ENCODE results near the gene MED31. TPM values are rescaled to one million over a fixed set of nuclear protein-coding genes. Genes with fewer than 3 reads are reported as not detected.

The MED31 gene
- total and polyA plus RNA-seq, 2 of the 13 experiments (the other 11 are each of a cell fraction or from before 2014, with no cell fraction given): 19.0 to 20.9 TPM

DNA sequence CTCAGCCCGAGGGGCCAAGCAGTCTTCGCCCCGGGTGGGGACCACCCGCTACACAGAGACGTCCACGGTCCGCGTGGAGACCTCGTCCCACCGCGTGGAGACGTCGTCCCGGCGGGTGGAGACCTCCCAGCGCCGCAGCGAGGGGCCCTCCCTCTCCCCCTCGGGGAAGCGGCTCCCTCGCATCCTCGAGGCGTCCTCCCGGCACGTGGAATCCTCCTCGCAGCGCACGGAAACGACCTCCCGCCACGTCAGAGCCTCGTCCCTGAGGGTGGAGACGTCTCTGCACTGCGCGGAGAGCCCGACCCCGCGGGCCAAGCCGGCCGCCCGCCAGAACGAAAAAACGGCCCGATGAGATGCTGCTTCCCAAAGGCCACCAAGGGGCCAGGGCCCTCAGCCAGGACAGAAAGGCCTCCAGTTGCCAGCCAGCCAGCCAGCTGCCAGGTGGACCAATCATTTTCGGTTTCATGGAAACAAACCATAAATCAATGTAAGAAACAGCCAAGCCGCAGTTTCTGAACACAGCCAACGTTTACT, 581 bp upstream of the MED31 start (continued):
- TF ChIP-seq KMT2A (CRISPR knock-in tag; IDR thresholded peaks at IDR 0.05) (peak; percentile 58; the same call in 1 of the 2 replicates), PAF1 (CRISPR knock-in tag; IDR thresholded peaks at IDR 0.05) (no peak), ZNF33A (CRISPR knock-in tag; IDR thresholded peaks at IDR 0.05; ENCODE audit: borderline replicate concordance) (no peak), NFE2 (CRISPR knock-in tag; IDR thresholded peaks at IDR 0.05) (peak; percentile 57; the same call in 1 of the 2 replicates), MIXL1 (CRISPR knock-in tag; IDR thresholded peaks at IDR 0.05) (no peak), ZNF724P (CRISPR knock-in tag; IDR thresholded peaks at IDR 0.05; ENCODE audit: borderline replicate concordance) (peak; percentile 94), JUND (CRISPR knock-in tag; IDR thresholded peaks at IDR 0.05) (peak; percentile 74), FOXP1 (IDR thresholded peaks at IDR 0.05) (no peak), FOXP1 (CRISPR knock-in tag; IDR thresholded peaks at IDR 0.05) (no peak), NFRKB (IDR thresholded peaks at IDR 0.05) (no peak), ZNF20 (CRISPR knock-in tag; IDR thresholded peaks at IDR 0.05) (peak; percentile 92; the same call in 1 of the 2 replicates), AHR (CRISPR knock-in tag; IDR thresholded peaks at IDR 0.05) (peak; percentile 91; the same call in 1 of the 2 replicates), MED1 (CRISPR knock-in tag; IDR thresholded peaks at IDR 0.05) (no peak), ZNF543 (CRISPR knock-in tag; IDR thresholded peaks at IDR 0.05) (peak; percentile 98), ZC3H13 (CRISPR knock-in tag; IDR thresholded peaks at IDR 0.05) (peak; percentile 96), ETV6 (CRISPR knock-in tag; conservative IDR thresholded peaks at IDR 0.05) (peak; percentile 79; the same call in 1 of the 2 replicates), TFDP1 (CRISPR knock-in tag; IDR thresholded peaks at IDR 0.05; ENCODE audit: borderline replicate concordance) (peak; percentile 97), ZNF329 (CRISPR knock-in tag; IDR thresholded peaks at IDR 0.05; ENCODE audit: low read depth) (0 out of 2 replicates have a peak, but pooled peaks have one; percentile 48), HES4 (CRISPR knock-in tag; IDR thresholded peaks at IDR 0.05; ENCODE audit: borderline replicate concordance) (peak; percentile 99), WIZ (CRISPR knock-in tag; IDR thresholded peaks at IDR 0.05) (peak; percentile 81), ZNF142 (CRISPR knock-in tag; IDR thresholded peaks at IDR 0.05) (peak; percentile 95), MYNN (CRISPR knock-in tag; IDR thresholded peaks at IDR 0.05; ENCODE audit: low read depth) (peak; percentile 91)
- TF ChIP-seq, protein P1, sequence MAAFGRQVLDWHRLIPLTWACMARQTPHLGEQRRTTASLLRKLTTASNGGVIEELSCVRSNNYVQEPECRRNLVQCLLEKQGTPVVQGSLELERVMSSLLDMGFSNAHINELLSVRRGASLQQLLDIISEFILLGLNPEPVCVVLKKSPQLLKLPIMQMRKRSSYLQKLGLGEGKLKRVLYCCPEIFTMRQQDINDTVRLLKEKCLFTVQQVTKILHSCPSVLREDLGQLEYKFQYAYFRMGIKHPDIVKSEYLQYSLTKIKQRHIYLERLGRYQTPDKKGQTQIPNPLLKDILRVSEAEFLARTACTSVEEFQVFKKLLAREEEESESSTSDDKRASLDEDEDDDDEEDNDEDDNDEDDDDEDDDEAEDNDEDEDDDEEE (CRISPR knock-in tag; IDR thresholded peaks at IDR 0.05): peak; percentile 95
- TF ChIP-seq, protein P2, sequence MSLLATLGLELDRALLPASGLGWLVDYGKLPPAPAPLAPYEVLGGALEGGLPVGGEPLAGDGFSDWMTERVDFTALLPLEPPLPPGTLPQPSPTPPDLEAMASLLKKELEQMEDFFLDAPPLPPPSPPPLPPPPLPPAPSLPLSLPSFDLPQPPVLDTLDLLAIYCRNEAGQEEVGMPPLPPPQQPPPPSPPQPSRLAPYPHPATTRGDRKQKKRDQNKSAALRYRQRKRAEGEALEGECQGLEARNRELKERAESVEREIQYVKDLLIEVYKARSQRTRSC (CRISPR knock-in tag; IDR thresholded peaks at IDR 0.05; ENCODE audit: low read depth): peak; percentile 98

Data from HepG2 (cell line).